HepG2 (cell line): Measurements from ENCODE around the gene S100A6. TPM values are rescaled to one million over a fixed set of nuclear protein-coding genes. Genes with fewer than 3 reads are reported as not detected.

Experiments
- ATAC-seq: fragments of 200-7000 bp; cut with Tn5 transposase; 3 replicates; pipeline ENCODE4 v1.9.1; 2020; ENCODE audit warnings: mild to moderate bottlenecking, moderate library complexity
- BruUV-seq: library from RNA; stranded (reverse); fragments of 400-500 nt; replicated peaks from 2 replicates; lab custom pipeline; 2021; lab: Mats Ljungman, UMichigan
- CTCF ChIA-PET: fragments of 300-600 bp; formaldehyde crosslinking; extraction: SDS; loops from one replicate; lab custom pipeline; 2021; ENCODE audit warnings: low total read pairs, inconsistent platforms, low intra/inter-chr PET ratio; lab: Yijun Ruan, JAX
- POLR2A ChIA-PET: fragments of 350-600 bp; sonication (Branson Sonifier 250); formaldehyde crosslinking; loops from one replicate; lab custom pipeline; 2020; ENCODE audit warnings: antibody characterized with exemption, inconsistent platforms; lab: Yijun Ruan, JAX
- DNase-seq: peaks from one replicate; pipeline ENCODE4 v3.0.0-alpha.2; 2015; ENCODE audit warnings: low spot score
- FAIRE-seq: peaks from 3 replicates; lab custom pipeline; 2011; peaks lifted over from hg19 to GRCh38; lab: Jason Lieb, UNC
- H2AFZ ChIP-seq: one replicate; pipeline ENCODE4 v1.6.1; 2011; ENCODE audit warnings: low read length, inconsistent platforms
- H3K27ac ChIP-seq: fragments of 300-600 bp; 3 replicates; pipeline ENCODE4 v1.8.0; 2011; ENCODE audit warnings: mixed run types, mild to moderate bottlenecking, mixed read lengths, low read length, inconsistent platforms; ENCODE audit not compliant: insufficient read depth; ENCODE audit errors: extremely low read length
- H3K27me3 ChIP-seq, 2 experiments: fragments of 200-600 bp in 1 of 2; 2 replicates in 1 of 2; 3 replicates in 1 of 2; pipeline versions ENCODE4 v1.6.0 to v1.8.0; 2011; ENCODE audit warnings: low read length in 2 of 2, mild to moderate bottlenecking in 2 of 2, moderate library complexity in 2 of 2, inconsistent platforms in 1 of 2; ENCODE audit not compliant: insufficient read depth in 2 of 2, control insufficient read depth in 1 of 2
- H3K36me3 ChIP-seq, 2 experiments: fragments of 200-600 bp in 1 of 2; replicated peaks in 1 of 2; 2 replicates in 1 of 2; 3 replicates in 1 of 2; pipeline versions ENCODE4 v1.5.1 to v1.8.0; 2011; ENCODE audit warnings: low read length in 2 of 2, inconsistent platforms in 1 of 2; ENCODE audit not compliant: insufficient read depth in 2 of 2, control insufficient read depth in 1 of 2
- H3K4me1 ChIP-seq: 2 replicates; pipeline ENCODE4 v1.5.1; 2012; ENCODE audit warnings: low read length, inconsistent platforms; ENCODE audit not compliant: insufficient read depth
- H3K4me2 ChIP-seq: 2 replicates; pipeline ENCODE4 v1.6.0; 2011; ENCODE audit warnings: low read depth, low read length, inconsistent platforms
- H3K4me3 ChIP-seq, 3 experiments: fragments of 200-600 bp in 1 of 3; sonication (generic), shearing (Covaris generic) in 1 of 3; replicated peaks in 1 of 3; 2 replicates each; pipeline ENCODE4 v1.5.1; 2011 to 2016; ENCODE audit warnings: low read length in 3 of 3, inconsistent platforms in 2 of 3, low read depth in 2 of 3, mild to moderate bottlenecking in 2 of 3, control low read depth in 1 of 3, mixed read lengths in 1 of 3; ENCODE audit not compliant: insufficient read depth in 1 of 3
- H3K79me2 ChIP-seq: one replicate; pipeline ENCODE4 v1.6.1; 2011; ENCODE audit warnings: low read length, inconsistent platforms; ENCODE audit not compliant: insufficient read depth
- H3K9ac ChIP-seq: 2 replicates; pipeline ENCODE4 v1.6.0; 2011; ENCODE audit warnings: mild to moderate bottlenecking, low read depth, low read length, inconsistent platforms; ENCODE audit not compliant: insufficient read depth
- H3K9me3 ChIP-seq: 2 replicates; pipeline ENCODE4 v1.5.1; 2012; ENCODE audit warnings: mild to moderate bottlenecking, low read length
- H4K20me1 ChIP-seq: 2 replicates; pipeline ENCODE4 v1.6.0; 2011; ENCODE audit warnings: inconsistent platforms, mild to moderate bottlenecking, low read length, moderate library complexity; ENCODE audit not compliant: insufficient read depth
- BRD4 ChIP-seq: sonication (generic); formaldehyde crosslinking; IDR thresholded peaks from 2 replicates; pipeline ENCODE4 v1.4.0; 2020; ENCODE audit warnings: missing genetic modification reagents
- ERF ChIP-seq: IDR thresholded peaks from 2 replicates; pipeline ENCODE4 v1.6.1; 2018; ENCODE audit warnings: missing biosample characterization, missing genetic modification reagents
- KDM2A ChIP-seq: sonication (generic); formaldehyde crosslinking; IDR thresholded peaks from 2 replicates; pipeline ENCODE4 v1.4.0; 2020; ENCODE audit warnings: low read depth, missing genetic modification reagents, borderline replicate concordance
- KLF16 ChIP-seq, 2 experiments: sonication (generic) in 1 of 2; formaldehyde crosslinking in 1 of 2; IDR thresholded peaks; 2 replicates each; pipeline versions ENCODE4 v1.6.1 to v1.8.0; 2016 to 2023; ENCODE audit warnings: missing genetic modification reagents in 2 of 2, missing compliant biosample characterization in 1 of 2
- LCORL ChIP-seq, 2 experiments: fragments of 450-650 bp in 1 of 2; sonication (generic) in 1 of 2; formaldehyde crosslinking in 1 of 2; IDR thresholded peaks; 2 replicates each; pipeline versions ENCODE4 v1.5.0 to v1.6.1; 2017 to 2020; ENCODE audit warnings: antibody characterized with exemption in 1 of 2, missing genetic modification reagents in 1 of 2
- MAX ChIP-seq: IDR thresholded peaks from 2 replicates; pipeline ENCODE4 v1.6.1; 2012; ENCODE audit warnings: inconsistent platforms
- SALL1 ChIP-seq: sonication (generic); formaldehyde crosslinking; IDR thresholded peaks from 2 replicates; pipeline ENCODE4 v1.8.0; 2022; ENCODE audit warnings: mild to moderate bottlenecking, missing genetic modification reagents
- ZKSCAN1 ChIP-seq: fragments of 150-350 bp; IDR thresholded peaks from 2 replicates; pipeline ENCODE4 v1.6.1; 2014; ENCODE audit warnings: low read length
- WGBS: methylation state at CpG from one replicate; pipeline ENCODE4 v1.1.6; 2017; ENCODE audit warnings: low lambda C conversion rate; 5-methylcytosine and 5-hydroxymethylcytosine counted together
- in situ Hi-C: cut with HindIII; loops from 2 replicates; pipeline ENCODE4 v1.10.0; 2017; ENCODE audit warnings: low pct_unique_long_range_greater_than_20kb; ENCODE audit not compliant: extremely low pct_ligation_motif_present
- intact Hi-C: fragments of 100-400 bp; cut with micrococcal nuclease; formaldehyde crosslinking; loops from one replicate; pipeline ENCODE4 v1.10.0; 2022; ENCODE audit not compliant: unreplicated experiment
- polyA plus RNA-seq, 8 experiments: library from polyadenylated mRNA; depleted of rRNA in 3 of 8; stranded (reverse) in 7 of 8; unstranded in 1 of 8; fragments of >200 nt; fragmentation: Illumina TruSeq in 4 of 8; extraction: Trizol in 4 of 8; gene quantifications; 2 replicates each; pipeline versions ENCODE4 v1.2.1 to v1.2.3, GENCODE V29; 2011 to 2016; ENCODE audit warnings: low read depth in 4 of 8, missing spikeins in 1 of 8, mixed read lengths in 1 of 8; ENCODE audit not compliant: insufficient read depth in 1 of 8
- total RNA-seq, 5 experiments: library from RNA; depleted of rRNA; stranded (reverse); fragments of >200 nt; fragmentation: Illumina TruSeq; extraction: Trizol; gene quantifications; 2 replicates each; pipeline ENCODE4 v1.2.3, GENCODE V29; 2016; ENCODE audit warnings: low read depth in 1 of 5

Gene S100A6
- total and polyA plus RNA-seq, 2 of the 13 experiments (the other 11 are each of a cell fraction or from before 2014, with no cell fraction given) = 72.9 to 85.0 TPM

GRCh38 chr1:153509729-153510354, 25.9 kb downstream of the S100A6 start (continued):
- TF ChIP-seq SALL1 (CRISPR knock-in tag) (no peak), KDM2A (CRISPR knock-in tag) (no peak), LCORL (IDR thresholded peaks at IDR 0.05) (no peak), LCORL (CRISPR knock-in tag; IDR thresholded peaks at IDR 0.05) (no peak)
- TF ChIP-seq, all 625 proteins: peak for 8

- in situ Hi-C loops (loop anchor here (5.0 kb wide), 2 partner anchors 58 to 118 kb away; partner anchors contain the start of genes S100A1, S100A13 and S100A2), intact Hi-C loops (loop anchor here (10.0 kb wide), 1 partner anchor 236 kb away; no protein-coding TSS in a partner anchor)
- Histone ChIP-seq H3K9me3 (no peaks in the 10 kb centered on the region), H3K36me3 (no peaks in the 10 kb centered on the region), H3K27ac (no peak overlapping the region), H3K9ac (no peak overlapping the region), H4K20me1 (no peaks in the 10 kb centered on the region), H3K4me2 (no peak overlapping the region), H2AFZ (no peak overlapping the region), H3K27me3 (no peaks in the 10 kb centered on the region; a peak in 2 of 5 replicates), H3K4me3 (no peak overlapping the region), H3K79me2 (no peaks in the 10 kb centered on the region), H3K4me1 (peaks cover 36% of the 10 kb centered on the region)
- FAIRE-seq (no peak), ATAC-seq (no peak), DNase-seq (no peak)
- ChIA-PET POLR2A (interaction anchor here (1.2 kb wide), 1 partner anchor 139 kb away, joined by 3 read pairs; no protein-coding TSS in a partner anchor), CTCF (interaction anchor here (0.6 to 4.2 kb wide), 5 partner anchors 24 to 157 kb away, joined by 3 to 63 read pairs (median 6); partner anchors contain the start of genes S100A1 and S100A13)
- TF ChIP-seq KLF16 (CRISPR knock-in tag; IDR thresholded peaks at IDR 0.05) (no peak), ERF (CRISPR knock-in tag) (no peak), BRD4 (CRISPR knock-in tag) (no peak), MAX (no peak), ZKSCAN1 (no peak)
- WGBS = 67% methylated on average over 3 of the region's 3 CpGs
- BruUV-seq = no TSS peak
Observed at GRCh38 chr1:153509036-153509435, 26.8 kb downstream of the S100A6 start.
